Activated CD4-positive, alpha-beta T cell treated with anti-CD3 and anti-CD28 coated beads for 48 hours (primary cell): ENCODE results near the gene B3GALT6.

ENCODE experiments used
- DNase-seq: peaks from one replicate; pipeline ENCODE4 v3.0.0-alpha.2; 2020

B3GALT6 gene

DNA sequence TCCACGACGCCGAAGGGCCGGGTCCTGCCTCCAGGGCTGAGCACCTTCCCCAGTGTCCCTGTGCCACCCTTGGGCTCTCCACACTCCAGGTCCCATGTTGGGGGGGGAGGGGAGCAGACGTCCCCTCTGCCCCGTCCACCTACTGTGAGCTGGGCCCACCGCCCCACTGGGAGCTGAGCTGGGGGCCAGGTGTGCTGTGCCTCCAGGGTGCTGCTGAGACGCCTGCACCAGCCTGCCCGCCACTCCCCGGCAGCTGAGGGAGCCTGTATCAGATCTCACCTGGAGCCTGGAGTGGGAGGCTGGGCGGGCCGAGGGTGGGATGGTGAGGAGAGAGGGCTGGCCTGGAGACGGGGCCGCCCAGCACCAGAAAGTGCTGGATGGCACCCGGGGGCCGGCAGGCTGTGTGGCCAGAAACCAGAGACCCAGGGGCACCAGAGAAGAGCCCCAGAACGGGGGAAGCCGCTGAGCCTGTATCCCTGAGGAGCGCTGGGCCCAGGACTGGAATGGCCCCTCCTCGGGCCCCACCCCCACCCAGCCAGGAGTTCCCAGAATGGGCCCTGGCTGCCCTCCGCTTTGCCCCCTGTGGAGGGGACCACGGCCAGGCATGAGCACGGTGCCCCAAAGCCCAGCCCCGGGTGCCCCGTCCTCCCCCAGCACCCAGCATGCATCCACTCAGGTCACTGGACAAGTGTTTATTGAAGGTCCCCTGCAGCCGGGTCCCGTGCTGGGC lies 29.0 kb upstream of the B3GALT6 start:
- peak; percentile 6 for DNase-seq

DNA sequence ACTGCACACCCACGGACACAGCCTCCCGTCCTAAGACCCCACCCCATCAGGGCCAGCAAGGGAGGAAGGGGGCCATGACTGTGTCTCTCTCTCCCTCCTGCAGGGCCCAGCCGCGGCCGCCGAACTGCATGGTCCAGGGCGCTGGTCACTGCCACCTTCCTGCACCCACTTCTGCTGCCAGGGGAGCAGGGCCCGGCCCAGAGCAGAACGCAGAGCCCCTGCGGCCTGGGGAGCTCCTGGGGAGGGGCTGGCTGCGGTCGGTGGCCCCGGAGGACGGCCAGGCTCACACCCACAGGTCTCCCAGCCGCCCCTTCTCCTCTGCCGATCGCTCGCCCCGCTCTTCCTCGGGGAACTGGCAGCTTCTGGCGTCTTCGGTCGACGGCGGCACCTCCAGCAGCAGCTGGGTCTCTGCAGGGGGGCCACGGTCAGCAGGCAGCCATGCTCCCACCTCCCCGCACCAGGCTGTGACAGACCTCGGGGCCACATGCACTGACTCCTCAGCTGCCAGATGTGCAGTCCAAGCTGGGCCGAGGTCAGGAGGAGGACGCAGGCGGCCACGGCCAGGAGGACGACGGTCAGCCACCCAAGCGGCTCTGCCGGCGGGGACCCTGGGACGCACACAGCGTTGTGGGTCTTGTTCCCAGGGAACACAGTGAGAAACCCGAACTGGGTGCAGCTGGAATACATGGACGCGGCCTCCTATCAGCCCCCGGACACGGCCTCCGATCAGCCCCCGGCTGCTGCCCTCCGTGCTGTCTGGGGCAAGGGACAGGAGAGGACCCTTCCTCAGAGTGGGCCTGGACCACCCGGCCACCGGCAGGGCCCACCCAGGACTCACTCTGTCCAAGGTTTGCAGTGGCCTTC lies 28.2 kb upstream of the B3GALT6 start:
- DNase-seq, result peak; percentile 3

DNA sequence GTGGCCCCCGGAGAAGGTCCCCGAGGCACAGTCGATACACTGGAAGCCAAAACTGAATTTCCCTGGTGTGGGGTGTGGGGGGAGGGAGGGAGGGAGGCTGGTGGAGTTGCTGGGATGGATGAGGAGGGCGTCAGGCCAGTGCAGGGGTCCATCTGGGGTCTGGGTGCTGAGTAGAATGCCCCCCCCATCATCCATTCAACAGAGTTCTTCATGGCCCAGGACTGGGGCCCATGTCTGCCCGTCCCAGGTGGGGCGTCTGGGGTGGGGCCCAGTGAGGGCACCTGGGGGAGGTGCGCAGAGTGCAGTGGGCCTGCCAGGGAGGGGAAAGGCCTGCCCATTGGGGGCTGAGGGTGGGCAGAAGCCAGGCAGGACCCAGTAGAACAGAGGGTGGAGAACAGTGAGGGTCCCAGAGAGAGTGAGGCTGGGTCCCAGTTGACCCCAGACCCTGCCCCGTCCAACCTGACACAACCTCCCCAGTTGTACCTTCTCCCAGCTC lies 27.6 kb upstream of the B3GALT6 start:
- DNase-seq, result peak; percentile 3

DNA sequence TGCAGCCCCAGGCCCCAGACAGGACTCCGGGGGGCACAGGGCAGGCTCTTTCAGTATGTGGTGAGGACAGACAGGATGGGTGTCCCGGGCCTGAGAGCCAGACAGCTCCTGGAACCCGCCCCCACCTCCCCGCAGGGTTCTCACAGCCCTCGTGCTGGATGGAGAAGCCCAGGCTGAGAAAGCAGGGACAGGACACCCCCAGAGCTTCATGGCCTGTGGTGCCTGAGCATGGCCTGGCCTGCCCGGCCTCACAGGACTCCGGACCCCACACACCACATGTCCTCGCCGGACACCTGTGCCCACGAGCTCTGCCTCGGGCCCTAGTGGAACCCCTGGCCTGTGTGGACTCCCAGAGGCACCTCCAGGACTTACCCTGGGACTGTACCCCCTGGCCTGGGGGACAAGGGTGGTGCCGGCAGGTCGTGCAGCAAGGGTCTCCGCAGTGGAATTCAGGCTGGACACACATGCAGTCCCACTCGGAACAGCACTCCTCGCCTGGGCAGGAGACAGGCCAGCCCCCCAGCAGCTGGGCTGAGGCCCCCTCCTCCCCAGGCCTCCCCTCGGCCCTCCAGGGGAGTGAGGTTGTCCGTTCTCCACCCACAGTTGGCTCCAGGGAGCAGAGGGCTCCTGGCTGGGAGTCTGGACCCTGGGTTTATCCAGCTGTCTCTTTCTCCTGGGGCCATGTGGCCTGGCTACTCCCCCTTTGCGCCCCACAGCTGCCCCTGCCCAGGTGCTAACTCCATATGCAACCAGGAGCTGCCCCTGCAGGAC lies 26.9 kb upstream of the B3GALT6 start:
- DNase-seq, result peak; percentile 23

DNA sequence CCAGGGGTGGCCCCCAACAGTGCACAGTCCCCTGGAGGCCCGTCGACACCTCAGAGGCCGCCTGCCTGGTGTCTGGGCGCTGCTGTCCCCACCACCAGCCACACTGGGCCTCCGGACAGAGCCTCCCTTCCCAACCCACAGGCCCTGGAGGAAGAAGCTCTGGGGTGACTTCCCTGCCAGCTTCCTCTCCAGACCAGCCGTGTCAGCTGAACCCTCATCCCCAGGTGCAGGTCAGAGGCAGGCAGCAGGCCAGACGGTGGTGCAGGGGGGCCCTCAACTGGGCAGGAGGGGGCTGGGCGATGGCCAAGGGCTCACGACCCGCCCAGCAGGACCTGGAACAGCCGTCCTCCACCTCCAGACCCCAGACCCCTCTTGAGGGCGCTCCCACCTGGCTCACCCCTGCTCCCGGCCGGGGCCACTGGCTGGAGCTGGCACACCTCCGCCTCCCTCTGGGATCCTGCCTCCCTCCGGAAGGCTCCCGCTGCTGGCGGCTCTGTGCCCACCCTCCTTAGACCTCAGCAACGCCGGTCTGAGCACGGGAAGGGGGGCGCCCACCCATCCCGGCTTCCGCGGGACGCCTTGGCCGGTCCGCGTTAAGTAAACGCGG lies 26.2 kb upstream of the B3GALT6 start:
- DNase-seq, result peak; percentile 21

DNA sequence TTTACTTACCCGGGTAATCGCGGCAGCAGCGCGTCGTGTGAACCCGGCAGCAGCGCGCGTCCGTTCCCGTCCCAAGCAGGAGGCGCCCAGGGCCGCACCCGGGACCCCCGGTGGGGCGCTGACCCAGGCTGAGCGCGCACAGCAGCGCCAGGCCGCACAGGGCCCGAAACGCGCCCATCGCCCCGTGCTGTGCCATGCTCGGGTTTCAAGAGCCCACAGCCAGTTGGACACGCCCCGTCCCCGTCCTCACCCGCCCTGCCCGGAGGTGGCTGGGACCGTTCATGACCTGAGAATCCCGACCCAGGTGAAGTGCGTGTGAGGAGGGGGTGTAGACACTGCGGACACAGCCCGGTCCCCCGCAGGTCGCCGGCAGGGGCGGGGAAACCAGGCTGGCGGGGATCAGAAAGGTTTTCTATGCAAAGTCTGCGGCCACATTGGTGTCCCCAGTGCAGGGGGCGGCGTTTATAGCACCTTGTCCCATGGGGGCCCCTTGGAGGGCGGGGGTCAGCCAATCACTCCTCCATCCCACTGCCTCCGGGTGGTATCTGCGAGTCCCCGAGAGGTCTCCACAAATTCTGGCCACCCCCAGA lies 25.6 kb upstream of the B3GALT6 start, which contains the start of gene TNFRSF18:
TSS of gene TNFRSF18 (minus strand) at position 217 of the 590 bp plus-strand sequence. CDS start at position 196, 21 bp downstream.
- DNase-seq, result peak; percentile 66

DNA sequence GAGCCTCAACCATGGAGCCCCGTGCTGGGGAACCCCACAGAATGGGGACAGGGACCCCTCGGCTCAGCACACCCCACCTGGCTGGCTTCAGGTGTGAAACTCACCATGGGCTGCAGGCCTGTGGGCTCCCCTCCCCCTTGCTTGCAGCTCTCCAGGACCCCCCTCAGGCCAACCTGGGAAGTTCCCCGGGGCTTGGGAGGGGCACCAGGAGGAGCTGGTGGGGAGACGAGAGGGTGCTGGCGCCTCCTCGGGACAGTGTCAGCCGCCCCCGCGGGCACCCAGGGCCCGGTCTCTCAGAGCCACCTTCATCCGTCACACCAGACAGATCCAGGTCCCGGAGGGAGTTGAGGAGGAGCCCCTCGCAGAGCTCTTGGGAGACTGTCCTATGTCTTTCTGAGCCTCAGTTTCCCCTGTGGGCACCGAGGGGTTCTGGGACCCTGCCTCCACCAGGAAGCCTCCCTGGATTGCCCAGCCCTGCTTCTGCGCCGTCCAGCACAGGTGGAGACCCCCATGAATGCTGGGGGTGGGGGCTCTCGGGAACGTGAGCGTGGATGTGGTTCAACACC lies 25.0 kb upstream of the B3GALT6 start:
- DNase-seq, result no peak

DNA sequence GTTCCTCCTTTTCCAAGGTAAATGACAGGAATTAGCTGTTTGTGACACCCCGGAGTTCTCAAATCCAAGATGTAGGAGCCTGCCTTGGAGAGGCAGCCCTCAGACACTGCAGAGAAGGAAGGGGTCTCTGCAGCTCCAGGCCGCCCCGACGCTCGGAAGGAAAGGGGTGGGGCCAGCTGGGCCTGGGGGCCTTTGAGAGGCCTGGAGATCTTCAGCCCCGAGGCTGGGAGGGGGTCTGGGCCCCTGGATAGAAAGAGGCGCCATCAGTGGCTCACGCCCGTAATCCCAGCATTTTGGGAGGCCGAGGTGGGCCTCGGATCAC lies 24.5 kb upstream of the B3GALT6 start:
- no peak for DNase-seq

DNA sequence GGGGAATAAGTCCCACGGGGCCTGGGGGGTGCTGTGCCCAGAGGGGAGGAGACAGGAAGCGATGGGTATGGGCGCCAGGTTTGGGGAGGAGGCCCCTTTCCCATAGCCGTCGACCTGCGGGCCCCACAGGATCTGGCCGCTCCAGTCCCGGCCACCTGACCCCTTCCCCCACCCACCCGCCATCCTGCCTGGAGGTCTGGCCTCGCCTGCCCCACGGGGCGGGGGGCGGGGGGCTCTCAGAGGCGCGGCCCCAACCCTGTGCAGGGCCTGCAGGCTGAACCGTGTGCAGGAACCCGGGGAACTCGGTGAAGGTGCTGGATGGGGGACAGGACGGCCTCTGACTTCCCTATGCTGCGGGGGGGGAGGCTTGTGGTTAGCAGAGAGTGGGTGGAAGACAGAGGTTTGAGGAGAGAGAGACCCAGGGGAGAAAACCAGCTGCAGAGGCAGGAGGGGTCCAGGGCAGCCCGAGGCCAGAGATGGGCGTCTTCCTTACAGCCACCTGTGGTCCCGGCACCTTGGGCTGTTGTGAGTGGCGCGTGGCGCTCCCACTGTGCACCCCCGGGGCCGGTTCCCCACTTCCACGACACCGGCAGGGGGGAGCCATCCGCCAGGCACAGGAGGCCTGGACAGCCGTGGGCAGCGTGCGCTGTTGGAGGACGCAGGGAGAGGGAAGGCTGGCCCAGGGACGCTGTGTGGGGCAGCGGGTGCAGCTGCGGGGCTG lies 23.2 kb upstream of the B3GALT6 start:
- DNase-seq, result peak; percentile 69

DNA sequence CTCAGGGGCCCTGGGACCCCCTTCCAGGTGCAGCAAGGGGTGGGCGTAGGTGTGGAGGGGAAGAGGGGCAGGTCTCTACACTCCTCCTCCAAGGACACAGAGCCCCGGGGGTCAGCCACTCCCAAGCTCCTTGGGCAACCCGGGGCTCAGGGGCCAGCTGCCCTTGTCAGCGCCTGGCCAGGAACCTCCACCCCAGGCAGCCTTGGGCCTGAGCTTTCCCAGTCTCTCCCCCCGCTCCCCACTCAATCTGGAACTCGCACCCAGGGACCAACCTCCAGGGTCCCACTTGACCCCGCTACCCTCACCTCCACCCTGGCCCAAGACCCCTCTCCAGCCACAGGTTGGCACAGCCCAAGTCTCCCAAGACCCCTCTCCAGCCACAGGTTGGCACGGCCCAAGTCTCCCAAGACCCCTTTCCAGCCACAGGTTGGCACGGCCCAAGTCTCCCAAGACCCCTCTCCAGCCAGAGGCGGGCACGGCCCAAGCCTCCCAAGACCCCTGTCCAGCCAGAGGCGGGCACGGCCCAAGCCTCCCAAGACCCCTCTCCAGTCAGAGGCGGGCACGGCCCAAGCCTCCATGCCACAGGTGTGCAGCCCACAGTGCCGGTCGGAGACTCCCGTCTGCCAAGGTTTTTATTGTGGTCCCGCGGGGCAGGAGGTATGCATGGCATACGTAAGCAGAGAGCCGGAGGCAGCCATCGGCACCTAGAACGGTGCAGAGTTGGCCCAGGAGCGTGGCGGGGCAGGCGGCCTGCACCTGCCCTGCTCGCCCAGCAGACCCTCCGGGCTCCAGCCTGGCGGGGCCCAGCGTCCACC lies 21.1 kb upstream of the B3GALT6 start:
- peak; percentile 5 for DNase-seq

DNA sequence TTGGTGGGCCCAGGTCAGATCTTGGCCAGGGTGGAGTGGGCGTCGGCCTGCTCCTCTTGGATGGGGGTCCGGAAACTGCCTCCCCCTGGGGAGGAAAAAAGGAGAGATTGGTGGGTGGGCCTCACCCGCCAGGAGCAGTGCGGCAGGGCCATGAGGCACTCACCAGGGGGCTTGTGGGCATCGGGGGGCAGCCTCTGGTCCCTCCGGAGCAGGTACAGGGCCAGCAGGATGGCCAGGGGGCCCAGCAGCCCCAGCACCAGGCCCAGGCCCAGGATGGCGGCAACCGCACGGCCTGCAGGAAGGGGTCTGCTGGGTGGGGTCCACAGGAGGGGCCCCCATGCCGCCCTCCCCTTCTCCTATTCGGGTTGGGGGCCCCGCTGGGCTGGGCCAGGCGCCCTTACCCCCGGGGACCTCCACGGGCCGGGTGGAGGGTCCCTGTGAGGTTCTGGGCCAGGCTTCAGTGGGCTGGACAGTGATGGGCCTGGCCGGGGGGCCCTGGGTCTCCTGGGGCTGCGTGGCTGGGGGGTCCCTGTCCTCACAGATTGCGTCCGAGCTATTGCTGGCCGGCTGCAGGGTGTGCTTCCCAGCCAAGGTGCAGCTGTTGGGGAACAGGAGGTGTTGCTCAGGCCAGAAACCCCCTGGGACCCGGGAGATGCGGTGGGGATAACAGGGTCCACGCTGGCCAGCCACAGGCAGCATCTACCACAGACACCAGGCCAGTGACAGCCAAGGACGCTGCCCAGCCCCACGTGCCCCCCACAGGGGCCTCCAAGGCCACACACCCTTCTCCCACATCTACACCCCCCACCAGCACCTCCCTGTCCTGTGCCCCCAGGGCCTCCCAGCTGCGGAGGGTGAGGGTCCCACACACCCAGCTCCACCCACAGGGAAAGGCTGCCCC lies 20.2 kb upstream of the B3GALT6 start:
- peak; percentile 5 for DNase-seq

DNA sequence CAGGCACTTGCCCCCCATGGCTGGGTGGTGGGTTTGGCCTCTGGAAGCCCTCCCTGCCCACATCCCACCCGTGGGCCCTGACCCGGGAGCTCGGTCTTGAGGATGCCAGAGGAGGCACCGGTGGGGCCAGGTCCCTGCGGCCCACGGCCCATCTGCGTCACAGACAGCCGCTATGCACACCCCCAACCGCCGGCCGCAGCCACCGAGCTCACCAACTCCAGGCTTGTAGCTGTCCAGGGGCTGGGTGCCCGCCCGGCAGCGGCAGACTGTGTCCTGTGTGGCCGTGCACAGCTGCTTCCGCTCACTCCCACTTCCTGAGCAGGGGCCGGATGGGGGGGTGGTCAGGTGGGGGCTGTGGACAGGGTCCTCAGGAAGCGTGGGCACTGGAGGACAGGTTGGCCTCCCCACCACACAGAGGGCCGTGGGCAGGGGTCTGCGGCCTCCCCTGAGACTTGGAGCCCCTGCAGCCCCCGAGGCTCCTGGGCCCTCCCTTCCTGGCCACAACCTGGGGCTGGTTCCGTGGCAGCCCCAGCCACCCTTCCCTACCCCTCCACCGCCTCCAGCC lies 19.2 kb upstream of the B3GALT6 start:
- peak; percentile 58 for DNase-seq

DNA sequence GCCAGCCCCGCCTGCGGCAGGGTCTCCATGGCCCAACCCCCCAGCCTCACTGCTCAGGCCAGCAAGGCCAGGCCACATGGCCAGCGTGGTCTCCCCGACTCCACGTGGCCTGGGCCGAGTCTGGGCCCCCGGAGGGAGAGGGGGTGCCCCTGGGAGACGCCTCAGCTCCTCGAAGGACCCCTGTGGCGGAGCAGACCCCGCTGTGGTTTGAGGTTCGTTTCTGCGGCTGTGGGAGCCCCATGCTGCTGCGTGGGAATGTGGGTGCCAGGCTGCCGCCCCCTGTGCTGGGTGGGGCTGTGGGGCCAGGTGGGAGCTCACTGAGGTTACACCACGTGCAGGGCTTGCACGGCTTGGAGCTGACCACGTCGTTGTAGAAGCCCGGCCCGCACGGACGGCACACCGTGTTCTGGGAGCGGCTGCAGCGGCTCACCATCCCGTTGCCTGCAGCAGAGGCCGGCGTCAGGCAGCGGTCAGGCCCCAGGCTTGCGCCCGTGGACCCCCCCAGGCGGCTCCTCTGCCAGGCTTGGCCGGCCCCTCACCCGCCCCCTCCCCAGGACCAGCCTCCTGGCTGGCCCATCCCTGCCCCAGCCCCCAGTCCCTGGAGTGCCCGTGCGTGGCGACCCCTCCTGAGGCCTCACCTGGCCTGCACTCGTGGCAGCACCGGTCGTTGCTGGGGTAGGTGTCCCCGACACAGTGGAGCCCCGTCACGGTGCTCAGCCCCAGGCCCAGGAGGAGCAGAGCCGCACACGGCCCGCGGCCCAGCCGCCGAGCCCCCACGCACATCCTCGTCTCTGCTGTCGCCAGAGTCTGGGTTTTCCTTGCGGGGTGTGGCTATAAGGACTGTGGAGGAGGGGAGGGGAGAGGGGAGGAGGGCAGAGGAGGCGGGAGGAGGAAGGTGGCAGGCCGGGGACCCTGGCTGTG lies 18.4 kb upstream of the B3GALT6 start, which contains the start of gene TNFRSF4:
TSS of gene TNFRSF4 (minus strand) at position 809 of the 921 bp plus-strand sequence. CDS start at position 783, 26 bp downstream.
- peak; percentile 66 for DNase-seq

DNA sequence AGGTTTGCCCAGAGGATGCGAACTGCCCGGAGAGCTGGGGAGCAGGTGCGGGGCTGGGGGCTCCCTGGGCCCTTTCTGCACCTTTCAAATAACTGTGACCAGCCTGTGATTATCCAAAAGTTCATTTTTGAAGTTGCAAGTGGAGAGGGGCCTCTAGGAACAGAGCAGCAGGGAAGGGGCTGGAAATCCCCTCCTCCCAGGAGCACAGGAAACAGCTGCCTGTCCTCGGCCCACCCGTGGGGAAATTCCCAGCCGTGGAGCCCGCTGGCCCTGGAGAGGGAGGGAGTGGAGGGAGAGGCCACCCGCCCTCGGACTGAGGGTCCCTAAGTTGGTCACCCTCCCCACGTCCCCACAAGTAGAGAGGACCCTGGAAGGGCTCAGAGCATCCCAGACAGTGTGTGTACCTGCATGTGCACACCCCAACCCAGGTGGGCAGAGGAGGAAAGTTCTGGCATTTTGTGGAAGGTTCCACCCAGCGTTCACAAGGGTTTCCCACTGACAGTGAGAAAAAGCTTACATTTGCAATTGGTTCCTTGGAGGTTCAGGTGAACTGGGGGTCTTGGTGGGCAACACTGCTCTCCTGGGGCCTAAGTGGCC lies 16.9 kb upstream of the B3GALT6 start:
- no peak for DNase-seq

DNA sequence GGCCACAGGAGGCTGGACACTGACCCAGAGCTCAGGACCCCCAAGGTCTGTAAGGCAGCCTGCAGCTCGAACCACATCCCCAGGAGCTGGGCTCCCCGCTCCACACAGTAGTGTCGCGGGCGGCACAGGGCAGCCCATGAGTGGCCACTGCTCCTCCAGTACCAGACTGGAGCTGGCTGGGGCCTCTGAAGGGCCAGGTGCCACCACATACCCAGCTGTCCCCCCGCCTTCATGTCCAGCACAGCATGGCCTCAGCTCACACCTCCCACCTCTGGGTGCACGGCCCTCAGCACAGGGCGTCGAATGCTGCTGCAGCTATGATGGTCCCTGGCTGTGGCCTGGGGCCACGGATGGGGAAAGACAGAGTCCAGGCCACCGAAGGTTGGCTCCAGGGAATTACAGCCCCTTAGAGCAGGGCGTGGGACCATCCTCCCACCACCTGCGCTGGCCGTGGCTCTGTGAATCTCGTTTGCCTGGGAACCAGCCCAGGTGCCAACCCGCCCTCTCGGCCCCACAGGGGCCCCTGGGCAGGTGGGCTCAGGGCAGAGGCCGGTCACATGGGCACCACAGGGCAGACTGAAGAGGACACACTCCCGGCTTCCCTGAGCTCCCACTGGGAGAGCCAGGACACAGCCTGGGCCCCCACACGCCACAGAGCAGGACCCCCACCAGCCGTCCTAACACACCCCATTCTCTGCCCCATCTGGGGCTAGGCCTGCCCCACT lies 16.0 kb upstream of the B3GALT6 start:
- no peak for DNase-seq
